HG03571 (cell line): ENCODE data around the gene ZNF135.

Source experiments
- ATAC-seq: cut with Tn5 transposase; IDR thresholded peaks from one replicate; pipeline ENCODE4 v1.9.1; 2021; ENCODE audit not compliant: unreplicated experiment

Gene ZNF135

DNA sequence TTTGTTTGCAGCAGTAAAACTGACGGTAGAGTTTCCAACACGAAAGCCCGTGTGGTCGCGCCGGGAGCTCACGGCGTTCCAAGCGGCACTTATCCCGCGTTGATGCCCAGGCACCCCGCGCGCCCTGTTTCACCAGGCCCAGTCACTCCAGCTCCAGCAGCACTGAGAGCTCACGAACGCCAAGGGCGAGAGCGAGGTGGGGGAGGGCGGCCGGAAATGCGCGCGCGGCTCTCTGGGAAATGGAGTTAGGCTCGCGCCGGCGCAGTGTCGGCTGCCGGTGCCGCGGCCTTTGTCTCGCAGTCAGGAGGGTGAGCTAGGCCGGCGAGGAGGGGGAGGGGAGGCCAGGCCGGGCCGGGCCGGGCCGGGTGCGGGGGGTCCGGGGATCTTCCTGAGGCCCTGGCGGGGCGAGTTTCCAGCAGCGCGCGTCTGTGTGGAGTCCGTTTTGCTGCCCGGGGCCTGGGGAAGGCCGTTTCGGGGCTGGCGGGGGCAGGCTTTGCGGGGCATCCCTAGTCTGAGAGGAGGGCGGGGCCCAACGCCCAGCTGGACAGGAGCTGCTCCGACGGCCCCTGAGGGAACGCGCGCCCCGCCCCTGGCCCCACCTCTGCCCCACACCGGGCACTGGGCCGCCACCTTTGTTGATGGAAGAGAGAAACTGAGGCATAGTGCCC lies at the start of gene ZNF135:
ZNF135 (plus strand) TSS at position 280 of the 668 bp plus-strand sequence. CDS start 721 bp downstream, outside the sequence.
- no peak for ATAC-seq

DNA sequence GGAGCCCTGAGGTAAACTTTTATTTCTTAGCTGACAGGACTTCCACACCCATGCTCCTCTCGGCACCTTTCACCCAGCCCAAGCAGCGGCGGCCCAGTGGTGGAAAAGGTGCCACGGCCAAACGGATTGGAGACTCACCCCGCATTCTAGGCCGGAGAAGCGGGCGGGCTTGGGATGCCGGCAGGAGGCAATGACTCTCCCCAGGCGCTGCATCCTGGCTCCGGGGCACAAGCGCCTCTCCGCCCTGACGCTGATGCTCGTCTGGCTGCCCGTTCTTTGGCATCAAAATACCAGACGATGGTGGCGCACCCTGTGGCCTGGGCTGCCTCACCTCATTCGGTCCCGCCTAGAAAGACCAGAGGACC lies 49.8 kb upstream of the ZNF135 start:
- no peak for ATAC-seq

DNA sequence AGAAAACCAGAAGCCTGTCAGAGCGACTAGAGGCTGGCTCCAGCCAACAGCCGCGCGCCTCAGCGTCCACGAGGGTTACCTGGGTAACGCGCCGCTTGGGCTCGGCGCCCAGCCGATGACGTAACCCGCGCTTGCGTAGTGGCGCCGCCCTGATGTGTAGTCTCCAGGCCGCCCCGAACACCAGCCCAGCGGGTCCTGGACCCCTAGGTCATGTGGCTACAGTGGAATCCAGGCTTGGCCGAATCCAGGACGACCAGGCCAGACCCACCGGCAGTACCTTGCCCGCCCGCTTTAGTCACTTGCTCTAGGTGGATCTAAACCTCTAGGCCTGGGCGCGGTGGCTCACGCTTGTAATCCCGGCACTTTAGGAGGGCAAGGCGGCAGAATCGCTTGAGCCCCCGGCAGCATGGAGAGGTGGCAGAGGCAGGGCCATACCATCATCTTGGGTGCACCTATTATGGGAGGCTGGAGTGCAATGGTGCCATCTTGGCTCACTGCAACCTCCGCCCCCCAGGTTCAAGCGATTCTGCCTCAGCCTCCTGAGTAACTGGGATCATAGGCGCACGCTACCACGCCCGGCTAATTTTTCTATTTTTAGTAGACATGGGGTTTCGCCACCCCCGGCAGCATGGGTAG lies 49.3 kb upstream of the ZNF135 start:
- ATAC-seq = no peak

DNA sequence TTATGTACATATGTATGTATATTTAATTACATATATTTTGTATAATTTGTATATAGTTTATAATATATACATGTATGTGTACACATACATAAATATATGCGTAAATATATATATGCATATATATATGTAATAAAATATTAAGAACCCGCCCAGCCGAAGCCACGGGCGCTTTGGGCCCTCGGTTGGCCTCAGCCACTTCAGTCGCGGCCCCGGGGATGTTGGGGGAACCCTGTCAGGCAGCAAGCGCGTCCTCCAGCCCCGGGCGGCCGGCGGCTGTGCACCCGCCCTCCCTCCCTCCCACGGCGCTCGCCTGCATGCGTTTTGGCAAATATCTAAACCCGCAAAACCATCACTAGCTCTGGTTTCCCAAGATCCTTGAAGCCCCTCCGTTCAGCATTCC lies 48.6 kb upstream of the ZNF135 start:
- ATAC-seq = no peak

DNA sequence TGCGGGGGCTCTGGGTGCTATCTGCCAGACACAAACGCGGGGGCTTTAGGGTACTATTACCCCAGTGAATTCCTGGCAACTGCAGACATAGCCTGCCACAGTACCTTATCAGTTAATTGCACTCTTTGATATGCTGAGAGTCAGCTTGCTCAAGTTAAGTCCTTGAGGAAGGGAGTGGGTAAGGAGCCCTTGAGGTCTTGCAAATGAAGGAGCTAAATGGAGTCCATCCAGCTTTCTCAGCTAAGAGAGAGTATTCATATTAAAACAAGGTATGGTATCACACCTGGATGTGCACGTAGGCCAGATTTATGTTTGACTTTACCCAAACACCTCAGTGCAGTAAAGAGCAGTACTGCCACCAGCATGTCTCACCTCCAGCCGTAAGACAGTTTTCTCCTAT lies 44.9 kb upstream of the ZNF135 start:
- ATAC-seq = no peak

DNA sequence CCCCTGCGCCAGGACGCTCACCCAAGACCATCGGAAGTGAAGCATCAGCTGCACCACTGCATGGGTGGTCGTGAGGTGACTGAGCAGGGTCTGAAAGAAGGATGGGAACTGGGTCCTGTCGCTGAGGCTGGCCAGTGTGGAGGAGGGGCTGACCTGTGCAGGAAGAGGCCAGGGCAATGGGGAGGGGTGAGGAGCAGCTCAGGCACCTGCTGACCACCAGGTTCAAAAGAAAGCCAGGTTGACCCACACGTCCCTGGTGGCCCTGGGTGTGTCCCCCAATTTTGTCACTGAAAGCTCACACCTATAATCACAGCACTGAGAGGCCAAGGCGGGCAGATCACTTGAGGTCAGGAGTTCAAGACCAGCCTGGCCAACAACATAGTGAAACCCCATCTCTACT lies 39.0 kb upstream of the ZNF135 start:
- no peak for ATAC-seq

DNA sequence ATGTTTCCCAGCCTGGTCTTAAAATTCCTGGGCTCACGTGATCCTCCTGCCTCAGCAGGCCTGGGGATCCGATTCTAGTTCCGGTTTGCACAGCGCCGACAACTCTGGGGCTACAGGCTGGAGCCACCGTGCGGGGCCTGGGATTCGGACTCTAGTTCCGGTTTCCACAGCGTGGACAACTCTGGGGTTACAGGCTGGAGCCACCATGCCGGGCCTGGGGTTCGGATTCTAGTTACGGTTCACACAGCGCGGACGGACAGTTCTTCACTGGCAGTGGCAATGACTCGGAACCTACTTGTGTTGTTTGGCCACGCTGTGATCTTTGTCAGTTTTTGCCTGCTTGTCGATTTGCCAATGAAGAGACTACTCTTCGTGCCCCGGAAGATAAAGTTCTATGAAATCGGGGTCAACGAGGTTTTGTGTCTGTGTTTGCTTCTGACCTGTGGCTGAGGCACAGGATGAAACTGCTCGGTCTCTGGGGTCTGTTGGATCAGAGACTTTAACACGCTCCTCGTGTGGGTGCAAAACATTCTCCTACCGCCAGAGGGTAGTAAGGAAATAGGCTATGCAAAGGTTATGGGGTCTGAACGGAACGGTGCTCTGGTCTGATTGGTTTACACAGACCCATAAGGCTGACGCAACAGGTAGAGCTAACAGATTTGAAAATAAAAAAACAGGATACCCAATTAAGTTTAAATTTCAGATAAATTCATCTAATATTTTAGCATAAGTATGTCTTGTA lies 37.4 kb upstream of the ZNF135 start:
- no peak for ATAC-seq

DNA sequence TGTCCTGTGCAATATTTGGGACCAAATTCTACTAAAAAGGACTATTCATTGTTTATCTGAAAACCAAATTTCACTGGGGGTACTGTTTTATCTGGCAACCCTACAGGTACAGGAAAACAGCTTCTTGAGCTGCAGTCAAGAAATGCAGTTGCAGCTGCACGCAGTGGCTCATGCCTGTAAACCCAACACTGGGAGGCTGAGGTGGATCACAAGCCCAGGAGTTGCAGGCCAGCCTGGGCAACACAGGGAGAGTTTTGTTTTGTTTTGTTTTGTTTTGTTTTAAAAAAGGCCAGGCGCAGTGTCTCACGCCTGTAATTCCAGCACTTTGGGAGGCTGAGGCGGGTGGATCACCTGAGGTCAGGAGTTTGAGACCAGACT lies 36.8 kb upstream of the ZNF135 start:
- no peak for ATAC-seq

DNA sequence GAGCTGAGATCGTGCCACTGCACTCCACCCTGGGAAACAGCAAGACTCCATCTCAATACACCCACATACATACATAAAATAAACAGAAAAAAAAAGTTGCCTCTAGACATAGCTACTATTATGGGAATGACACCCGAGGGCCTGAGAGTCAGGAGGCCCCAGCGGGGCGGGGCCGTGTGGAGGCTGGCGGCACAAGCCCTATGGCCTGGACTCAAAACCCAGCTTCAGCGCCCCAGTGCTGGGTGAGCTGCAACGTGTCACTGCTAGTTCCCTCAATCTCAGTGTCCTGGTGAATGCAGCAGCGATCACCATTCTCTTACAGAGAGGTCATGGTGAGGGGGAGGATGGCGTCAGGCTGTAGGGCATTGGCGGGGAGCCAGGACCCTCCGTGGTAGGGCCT lies 34.4 kb upstream of the ZNF135 start:
- no peak for ATAC-seq

DNA sequence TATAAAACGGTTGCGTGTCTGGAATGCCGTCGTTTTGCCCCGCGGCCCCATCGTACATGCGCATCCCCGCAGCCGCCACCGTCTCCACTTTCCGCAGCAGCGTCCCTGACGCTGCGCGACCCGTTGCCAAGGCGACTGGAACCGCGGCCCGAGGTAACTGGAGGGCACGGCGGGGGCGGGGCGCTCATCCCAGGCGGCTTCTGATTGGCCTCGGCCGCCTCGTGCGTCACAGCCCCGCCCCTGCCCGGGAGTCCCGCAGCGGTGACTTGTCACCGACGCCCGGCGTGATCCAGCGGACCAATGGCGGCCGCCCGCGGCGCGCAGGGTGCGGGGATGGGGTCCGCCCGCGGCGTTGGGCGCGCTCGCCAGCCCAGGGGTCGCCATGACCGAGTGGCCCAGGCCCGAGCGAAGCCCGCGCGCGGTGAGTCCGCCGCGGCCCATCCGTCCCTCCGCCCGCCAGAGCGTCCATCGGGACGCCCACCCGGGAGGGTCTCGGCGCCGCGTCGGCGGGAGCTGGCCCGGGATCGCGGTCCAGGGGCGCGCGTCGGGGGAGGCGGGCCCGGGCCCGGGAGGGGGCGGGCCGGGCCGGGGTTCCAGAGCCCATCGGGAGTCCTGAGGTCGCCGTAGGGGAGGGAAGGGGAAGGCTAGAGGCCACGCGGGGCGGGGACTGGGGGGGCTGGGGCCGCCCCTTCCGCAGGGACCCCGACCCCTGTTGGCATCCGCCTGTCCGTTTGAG lies 25.2 kb upstream of the ZNF135 start, which contains the start of gene ZSCAN1:
ZSCAN1 (plus strand) TSS at position 285 of the 736 bp plus-strand sequence. CDS start 3,812 bp downstream, outside the sequence.
- no peak for ATAC-seq

DNA sequence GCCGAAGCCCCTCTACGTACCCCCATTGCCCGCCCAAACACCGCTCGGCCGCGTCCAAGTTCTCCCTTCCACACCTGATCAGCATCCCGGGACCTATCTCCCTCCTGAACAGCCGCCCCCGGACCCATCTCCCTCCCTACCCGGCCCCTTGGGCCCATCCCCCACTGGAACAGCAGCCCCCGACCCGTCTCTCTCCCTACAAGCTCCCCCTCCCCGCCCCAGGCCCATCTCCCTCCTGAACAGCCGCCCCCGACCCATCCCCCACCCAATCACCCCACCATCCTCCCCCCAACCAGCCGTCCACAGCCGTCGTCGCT lies 24.6 kb upstream of the ZNF135 start:
- no peak for ATAC-seq

DNA sequence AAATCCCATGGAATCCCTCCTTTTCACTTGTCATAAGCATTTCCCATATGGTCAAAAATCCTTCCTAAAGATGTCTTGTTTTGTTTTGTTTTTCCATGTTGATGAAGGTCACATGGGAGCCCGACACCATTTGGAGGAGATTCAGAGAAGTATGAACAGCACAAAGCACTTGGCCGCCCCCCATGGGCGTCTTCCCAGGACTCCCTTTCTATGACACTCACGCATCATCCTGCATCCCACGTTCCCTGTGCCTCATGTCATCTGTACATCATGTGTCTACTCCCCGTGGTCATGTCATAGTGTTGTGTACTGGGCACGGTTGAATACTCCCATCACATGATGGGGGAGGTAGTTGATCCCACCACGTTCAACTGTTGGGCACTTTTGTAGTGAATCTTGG lies 23.2 kb upstream of the ZNF135 start:
- ATAC-seq = no peak

DNA sequence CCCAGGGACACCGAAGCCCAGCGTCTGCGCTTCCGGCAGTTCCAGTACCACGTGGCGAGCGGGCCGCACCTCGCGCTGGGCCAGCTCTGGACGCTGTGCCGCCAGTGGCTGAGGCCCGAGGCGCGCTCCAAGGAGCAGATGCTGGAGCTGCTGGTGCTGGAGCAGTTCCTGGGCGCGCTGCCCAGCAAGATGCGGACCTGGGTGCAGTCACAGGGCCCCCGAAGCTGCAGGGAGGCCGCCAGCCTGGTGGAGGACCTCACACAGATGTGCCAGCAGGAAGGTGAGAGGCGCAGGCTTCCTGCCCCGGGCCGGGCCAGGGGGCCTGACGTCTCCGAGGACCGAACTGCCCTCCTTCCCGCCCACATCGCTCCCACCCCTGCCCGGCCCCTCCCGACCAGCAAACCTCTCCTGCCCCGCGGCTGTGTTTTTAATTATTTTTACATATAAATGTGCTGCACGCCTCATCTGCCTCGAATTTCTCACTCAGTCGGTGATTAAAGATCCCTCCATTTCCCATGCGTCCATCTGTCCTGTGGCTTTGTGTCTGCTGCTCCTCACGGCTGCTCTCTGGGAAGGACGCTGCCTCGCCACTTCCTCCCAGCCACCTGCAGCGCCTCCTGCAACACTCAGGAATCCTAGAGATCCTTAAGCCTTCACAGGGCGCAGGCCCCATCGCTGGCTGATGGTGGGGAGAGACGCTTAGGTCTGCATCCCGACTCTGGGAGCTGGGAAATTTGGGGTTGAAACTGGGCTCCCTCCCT lies 21.0 kb upstream of the ZNF135 start:
- no peak for ATAC-seq

DNA sequence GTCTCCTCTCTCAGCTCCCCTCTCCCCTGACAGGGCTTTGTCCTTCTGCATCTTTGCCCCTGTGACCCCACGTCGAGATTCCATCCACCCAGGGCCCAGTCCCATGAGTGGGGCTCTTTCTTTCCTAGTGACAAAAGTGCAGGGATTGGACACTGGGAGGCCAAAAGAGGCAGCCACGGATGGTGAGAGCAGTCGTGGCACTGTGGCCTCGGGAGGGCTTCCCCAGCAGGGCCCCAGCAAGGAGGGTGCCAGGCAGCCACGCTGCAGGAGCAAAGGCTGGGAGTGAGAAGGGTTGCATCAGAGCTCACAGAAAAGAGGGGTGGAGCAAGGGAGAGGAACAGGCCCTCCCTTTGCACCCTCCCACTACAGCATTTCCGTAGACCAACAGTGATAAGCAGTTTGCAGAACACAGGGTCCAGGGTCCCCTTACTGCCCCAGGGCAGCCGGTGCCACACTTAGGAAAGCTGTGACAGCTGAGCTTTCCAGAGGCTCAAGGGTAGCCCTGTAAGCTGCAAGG lies 20.3 kb upstream of the ZNF135 start:
- no peak for ATAC-seq

DNA sequence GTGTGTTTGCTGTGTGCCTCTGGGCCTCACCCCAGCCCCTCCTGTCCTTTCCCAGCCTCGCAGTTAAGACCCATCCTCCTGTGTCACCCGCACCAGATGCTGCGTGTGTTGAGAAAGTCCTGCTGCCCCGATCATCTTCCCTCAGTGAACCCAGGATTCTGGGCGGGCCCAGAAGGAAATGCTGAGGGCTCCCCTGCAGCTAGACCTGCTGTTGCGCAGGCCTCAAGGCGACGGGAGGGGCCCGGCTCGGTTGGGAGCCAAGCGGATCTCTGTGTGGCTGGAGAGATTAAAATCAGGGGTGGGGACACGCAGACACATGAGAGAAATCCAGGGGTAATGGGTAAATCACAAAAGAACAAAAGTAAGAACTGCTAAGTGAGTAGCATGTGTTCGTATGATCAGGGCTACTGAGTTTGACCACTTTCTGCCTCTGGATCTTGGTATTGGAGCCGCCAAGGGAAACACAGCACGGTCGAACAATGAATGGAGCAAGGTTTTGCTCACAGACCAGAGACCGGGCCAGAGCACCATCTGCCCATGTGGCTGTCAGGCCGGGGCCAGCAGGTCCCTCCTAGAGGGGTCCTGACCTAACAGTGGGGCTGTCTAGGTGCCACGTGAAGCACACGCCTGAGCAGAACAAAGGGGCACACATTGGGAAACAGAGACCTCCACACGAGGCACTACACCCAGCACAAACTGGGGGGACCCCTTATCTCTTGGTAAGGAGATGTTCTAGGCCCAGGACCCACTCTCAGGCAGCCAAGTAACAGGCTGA lies 18.1 kb upstream of the ZNF135 start:
- no peak for ATAC-seq

DNA sequence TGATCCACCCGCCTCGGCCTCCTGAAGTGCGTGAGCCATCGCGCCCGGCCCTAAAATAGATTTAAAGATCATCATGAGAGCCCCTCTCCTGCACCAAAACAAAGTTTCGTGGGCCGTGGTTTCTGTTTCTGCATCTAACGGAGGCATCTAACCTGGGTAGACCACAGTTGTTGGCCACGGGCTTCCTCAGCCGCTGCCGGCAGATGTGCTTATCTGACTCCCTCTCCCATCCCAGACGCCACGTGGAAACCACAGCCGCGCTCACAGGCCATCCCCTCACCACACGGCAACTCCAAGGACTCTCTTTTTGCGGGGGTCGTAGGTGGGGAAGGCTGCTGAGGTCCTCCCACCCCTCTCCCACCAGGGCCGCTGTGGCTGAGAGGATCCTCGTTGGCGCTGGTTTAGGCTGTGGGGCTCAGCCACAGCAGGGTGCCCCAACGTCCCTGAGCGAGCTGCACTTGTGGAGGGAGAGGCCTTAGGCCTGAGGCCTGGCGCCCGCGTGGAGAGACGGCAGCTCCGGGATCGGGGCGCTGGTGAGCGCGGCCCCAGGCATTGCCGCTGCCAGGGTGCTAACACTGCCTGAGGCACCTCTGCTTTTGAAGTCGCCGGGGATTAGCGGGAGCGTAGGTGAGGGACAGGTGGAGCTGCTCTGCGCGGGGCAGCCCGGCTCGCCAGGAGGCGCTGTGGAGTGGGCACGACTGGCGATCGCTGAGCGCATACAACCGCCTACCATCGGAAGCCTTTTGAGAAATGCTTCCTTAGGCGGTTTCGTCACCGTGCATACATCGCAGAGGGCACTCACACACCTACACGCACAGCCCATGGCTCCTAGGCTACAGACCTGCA lies 16.4 kb upstream of the ZNF135 start:
- no peak for ATAC-seq

DNA sequence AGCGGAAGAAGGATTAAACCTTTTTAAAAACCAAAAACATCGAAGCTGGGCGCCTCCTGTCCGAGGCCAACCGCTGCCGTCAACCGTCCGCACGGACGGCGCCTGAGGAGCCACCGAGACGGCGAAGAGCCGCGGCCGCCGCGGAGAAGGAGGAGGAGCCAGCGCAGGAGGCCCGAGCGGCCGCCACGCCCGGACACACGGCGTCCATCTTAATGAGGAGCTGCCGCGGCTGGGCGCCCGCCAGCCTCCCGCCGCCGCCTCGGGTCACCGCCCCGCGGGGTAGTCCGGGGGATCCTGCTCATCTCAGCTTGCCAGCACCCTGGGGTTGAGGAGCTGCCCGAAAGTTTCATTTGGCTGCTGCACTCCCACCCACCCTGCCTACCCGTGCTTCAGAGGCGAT lies 14.7 kb upstream of the ZNF135 start:
- ATAC-seq = no peak

DNA sequence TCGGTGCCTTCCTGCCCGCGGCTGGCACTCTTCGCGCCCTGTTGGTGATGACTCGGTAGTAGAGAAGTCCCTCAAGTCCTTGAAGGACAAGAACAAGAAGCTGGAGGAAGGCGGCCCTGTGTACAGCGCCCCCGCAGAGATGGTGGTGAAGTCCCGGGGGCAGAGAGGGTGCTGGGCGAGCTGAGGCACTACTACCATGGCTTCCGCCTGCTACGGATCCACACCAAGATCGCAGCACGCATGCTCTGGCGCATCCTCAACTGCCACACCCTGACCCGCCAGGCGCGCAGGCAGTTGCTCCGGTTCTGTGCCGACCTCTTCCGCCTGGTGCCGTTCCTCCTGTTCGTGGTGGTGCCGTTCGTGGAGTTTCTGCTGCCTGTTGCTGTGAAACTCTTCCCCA lies 14.2 kb upstream of the ZNF135 start:
- no peak for ATAC-seq

DNA sequence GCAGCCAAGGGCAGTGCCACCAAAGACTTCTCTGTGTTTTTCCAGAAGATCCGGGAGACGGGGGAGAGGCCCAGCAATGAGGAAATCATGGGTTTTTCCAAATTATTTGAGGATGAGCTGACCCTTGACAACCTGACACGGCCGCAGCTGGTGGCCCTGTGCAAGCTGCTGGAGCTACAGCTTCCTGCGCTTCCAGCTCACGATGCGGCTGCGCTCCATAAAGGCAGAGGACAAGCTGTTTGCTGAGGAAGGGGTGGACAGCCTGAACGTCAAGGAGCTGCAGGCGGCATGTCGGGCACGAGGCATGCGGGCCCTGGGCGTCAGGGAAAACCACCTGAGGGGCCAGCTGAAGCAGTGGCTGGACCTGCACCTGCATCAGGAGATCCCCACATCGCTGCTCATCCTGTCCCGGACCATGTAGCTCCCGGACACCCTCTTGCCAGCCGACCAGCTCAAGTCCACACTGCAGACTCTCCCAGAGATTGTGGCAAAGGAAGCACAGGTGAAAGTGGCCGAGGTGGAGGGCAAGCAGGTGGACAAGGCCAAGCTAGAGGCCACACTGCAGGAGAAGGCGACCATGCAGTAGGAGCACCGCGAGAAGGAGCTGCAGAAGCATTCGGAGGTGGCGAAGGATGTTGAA lies 13.6 kb upstream of the ZNF135 start:
- no peak for ATAC-seq
